GM12878 (cell line): ENCODE results near the gene NCKAP5. TPM values are rescaled to one million over a fixed set of nuclear protein-coding genes. Genes with fewer than 3 reads are reported as not detected.

Experiments
- ATAC-seq: fragments of 200-7000 bp; cut with Tn5 transposase; 3 replicates; pipeline ENCODE4 v1.9.1; 2020; ENCODE audit warnings: mild to moderate bottlenecking, moderate library complexity
- BruUV-seq: library from RNA; stranded (reverse); fragments of 400-500 nt; replicated peaks from 2 replicates; lab custom pipeline; 2021; lab: Mats Ljungman, UMichigan
- CTCF ChIA-PET: fragments of 300-600 bp; sonication (Branson Sonifier 250); formaldehyde crosslinking; extraction: SDS; loops from one replicate; lab custom pipeline; 2021; ENCODE audit warnings: inconsistent platforms; lab: Yijun Ruan, JAX
- POLR2A ChIA-PET: fragments of 350-600 bp; formaldehyde crosslinking; extraction: SDS; loops from one replicate; lab custom pipeline; 2021; ENCODE audit warnings: inconsistent platforms; lab: Charles Lee
- RAD21 ChIA-PET: fragments of 300-600 bp; sonication (Branson Sonifier 250); formaldehyde crosslinking; loops from one replicate; lab custom pipeline; 2023; ENCODE audit warnings: antibody characterized with exemption; ENCODE audit not compliant: unreplicated experiment; lab: Charles Lee
- SMC1A ChIA-PET: fragments of 300-600 bp; sonication (Branson Sonifier 250); formaldehyde crosslinking; loops from one replicate; lab custom pipeline; 2023; ENCODE audit not compliant: unreplicated experiment, uncharacterized antibody; lab: Charles Lee
- DNase-seq: peaks from one replicate; pipeline ENCODE4 v3.0.0-alpha.2; 2011; ENCODE audit warnings: low read depth, low spot score
- FAIRE-seq: peaks from 3 replicates; lab custom pipeline; 2011; peaks lifted over from hg19 to GRCh38; lab: Jason Lieb, UNC
- H2AFZ ChIP-seq: 2 replicates; pipeline ENCODE4 v1.6.0; 2011; ENCODE audit warnings: low read depth, low read length, control low read depth; ENCODE audit not compliant: control insufficient read depth
- H3K27ac ChIP-seq: 2 replicates; pipeline ENCODE4 v1.5.1; 2011; ENCODE audit warnings: control low read depth; ENCODE audit not compliant: control insufficient read depth, insufficient read depth
- H3K27me3 ChIP-seq, 2 experiments: replicated peaks in 1 of 2; 2 replicates each; pipeline versions ENCODE4 v1.6.0 to v1.6.1; 2011; ENCODE audit warnings: low read length in 1 of 2; ENCODE audit not compliant: control insufficient read depth in 2 of 2, insufficient read depth in 2 of 2
- H3K36me3 ChIP-seq, 2 experiments: 2 replicates each; pipeline ENCODE4 v1.5.1; 2011; ENCODE audit warnings: low read length in 1 of 2; ENCODE audit not compliant: control insufficient read depth in 2 of 2, insufficient read depth in 2 of 2
- H3K4me1 ChIP-seq: 2 replicates; pipeline ENCODE4 v1.6.1; 2011; ENCODE audit warnings: mild to moderate bottlenecking, low read length, moderate library complexity, mixed read lengths; ENCODE audit not compliant: control insufficient read depth, insufficient read depth
- H3K4me2 ChIP-seq: 2 replicates; pipeline ENCODE4 v1.6.0; 2011; ENCODE audit warnings: control low read depth; ENCODE audit not compliant: control insufficient read depth, insufficient read depth
- H3K4me3 ChIP-seq: fragments of 200-600 bp; sonication (generic); 2 replicates; pipeline ENCODE4 v1.5.1; 2016
- H3K79me2 ChIP-seq: 2 replicates; pipeline ENCODE4 v1.6.0; 2011; ENCODE audit warnings: low read length; ENCODE audit not compliant: control insufficient read depth, insufficient read depth
- H3K9ac ChIP-seq: 2 replicates; pipeline ENCODE4 v1.8.0; 2011; ENCODE audit warnings: low read length, control low read depth, mixed read lengths; ENCODE audit not compliant: control insufficient read depth, insufficient read depth
- H3K9me3 ChIP-seq: replicated peaks from 3 replicates; pipeline ENCODE4 v1.5.1; 2011; ENCODE audit warnings: mild to moderate bottlenecking, low read length; ENCODE audit not compliant: control insufficient read depth, insufficient read depth
- H4K20me1 ChIP-seq: 2 replicates; pipeline ENCODE4 v1.6.0; 2011; ENCODE audit not compliant: control insufficient read depth, insufficient read depth
- BACH1 ChIP-seq: fragments of 450-650 bp; IDR thresholded peaks from 2 replicates; pipeline ENCODE4 v1.6.1; 2017; ENCODE audit warnings: mild to moderate bottlenecking, borderline replicate concordance
- BMI1 ChIP-seq: fragments of 450-650 bp; IDR thresholded peaks from 2 replicates; pipeline ENCODE4 v1.6.1; 2016; ENCODE audit warnings: mild to moderate bottlenecking, moderate library complexity, borderline replicate concordance
- EGR1 ChIP-seq, 2 experiments: IDR thresholded peaks; 1 replicate in 1 of 2; 2 replicates in 1 of 2; pipeline ENCODE4 v1.6.1; 2011 to 2012; ENCODE audit warnings: low read depth in 2 of 2, low read length in 2 of 2, borderline replicate concordance in 1 of 2, mild to moderate bottlenecking in 1 of 2, moderate library complexity in 1 of 2
- IRF3 ChIP-seq: fragments of 450-650 bp; IDR thresholded peaks from 2 replicates; pipeline ENCODE4 v1.6.1; 2014; ENCODE audit warnings: mild to moderate bottlenecking
- MYC ChIP-seq: IDR thresholded peaks from 2 replicates; pipeline ENCODE4 v1.6.1; 2011; ENCODE audit warnings: mild to moderate bottlenecking, low read length, moderate library complexity, inconsistent platforms; ENCODE audit not compliant: insufficient read depth, insufficient replicate concordance, insufficient read length, severe bottlenecking
- NKRF ChIP-seq: fragments of 450-650 bp; conservative IDR thresholded peaks from 2 replicates; pipeline ENCODE4 v1.6.1; 2017; ENCODE audit warnings: mild to moderate bottlenecking, moderate library complexity
- SP1 ChIP-seq: IDR thresholded peaks from one replicate; pipeline ENCODE4 v1.6.1; 2011; ENCODE audit warnings: low read depth, low read length
- SREBF1 ChIP-seq: IDR thresholded peaks from 2 replicates; pipeline ENCODE4 v1.6.1; 2012; ENCODE audit warnings: mild to moderate bottlenecking, low read length
- SRF ChIP-seq, 2 experiments: IDR thresholded peaks; 2 replicates each; pipeline ENCODE4 v1.6.1; 2011; ENCODE audit warnings: low read depth in 2 of 2, low read length in 2 of 2, mild to moderate bottlenecking in 1 of 2, moderate library complexity in 1 of 2
- ZNF207 ChIP-seq: fragments of 450-650 bp; IDR thresholded peaks from 2 replicates; pipeline ENCODE4 v1.6.1; 2014; ENCODE audit warnings: antibody characterized with exemption, mild to moderate bottlenecking, borderline replicate concordance
- in situ Hi-C: fragments of 300-500 bp; cut with MboI; formaldehyde crosslinking; loops from 9 replicates; pipeline ENCODE4 v1.14.3; 2018; ENCODE audit warnings: mixed read lengths
- intact Hi-C: fragments of 100-400 bp; cut with micrococcal nuclease; formaldehyde crosslinking; loops from one replicate; pipeline ENCODE4 v1.14.2; 2022; ENCODE audit not compliant: unreplicated experiment
- polyA plus RNA-seq, 11 experiments: library from polyadenylated mRNA; depleted of rRNA in 4 of 11; unstranded in 6 of 11; stranded (reverse) in 5 of 11; fragments of >200 nt; fragmentation: Nextera tagmentation in 4 of 11; fragmentation: Illumina TruSeq in 1 of 11; extraction: Ambion mirVana in 4 of 11; extraction: Trizol in 1 of 11; gene quantifications; 1 replicate in 1 of 11; 2 replicates in 10 of 11; pipeline versions ENCODE4 v1.2.1 to v1.2.3, GENCODE V29; 2011 to 2016; ENCODE audit warnings: inconsistent platforms in 2 of 11, missing spikeins in 2 of 11, low read depth in 1 of 11
- total RNA-seq, 4 experiments: library from RNA; depleted of rRNA in 3 of 4; stranded (reverse); fragments of >200 nt in 3 of 4; fragmentation: Illumina TruSeq in 1 of 4; extraction: Trizol in 1 of 4; gene quantifications; 2 replicates each; pipeline versions ENCODE4 v1.2.1 to v1.2.3, GENCODE V29; 2013 to 2021
- TF ChIP-seq, protein P1 (sequence below): IDR thresholded peaks from 2 replicates; pipeline ENCODE4 v1.6.1; 2012; ENCODE audit warnings: low read depth, low read length, improper control_type of control experiment

The NCKAP5 gene
- total and polyA plus RNA-seq, 10 of the 15 experiments (the other 5 are each of a cell fraction or from before 2014, with no cell fraction given): 0.06 to 0.44 (median 0.16) TPM

GRCh38 chr2:133296401-133296800 lies 271.9 kb downstream of the NCKAP5 start:
- ChIA-PET SMC1A (interaction anchor here (0.6 to 0.9 kb wide), 3 partner anchors 9 to 172 kb away, joined by 3 to 5 read pairs (median 3); no protein-coding TSS in a partner anchor), RAD21 (interaction anchor here (1.0 kb wide), 1 partner anchor 265 kb away, joined by 3 read pairs; no protein-coding TSS in a partner anchor), CTCF (interaction anchor here (1.5 kb wide), 1 partner anchor 9 kb away, joined by 4 read pairs; no protein-coding TSS in a partner anchor)
- Histone ChIP-seq H3K4me3 (no peak overlapping the region), H3K4me2 (no peak overlapping the region), H3K9me3 (no peaks in the 10 kb centered on the region), H3K27ac (no peak overlapping the region), H3K79me2 (no peaks in the 10 kb centered on the region), H4K20me1 (no peaks in the 10 kb centered on the region), H2AFZ (no peak overlapping the region), H3K27me3 (no peaks in the 10 kb centered on the region)
- intact Hi-C loops: no loop called here
- in situ Hi-C loops: no loop called here
- TF ChIP-seq MYC (no peak), EGR1 (IDR thresholded peaks at IDR 0.05; ENCODE audit: borderline replicate concordance in 1 of 2, low read depth in 2 of 2, low read length in 2 of 2) (no peak), SREBF1 (no peak), NKRF (no peak), IRF3 (no peak), BACH1 (no peak), SP1 (no peak), SRF (IDR thresholded peaks at IDR 0.05; ENCODE audit: low read depth in 2 of 2, low read length in 2 of 2) (no peak), ZNF207 (no peak), BMI1 (no peak)
- TF ChIP-seq, protein P1, sequence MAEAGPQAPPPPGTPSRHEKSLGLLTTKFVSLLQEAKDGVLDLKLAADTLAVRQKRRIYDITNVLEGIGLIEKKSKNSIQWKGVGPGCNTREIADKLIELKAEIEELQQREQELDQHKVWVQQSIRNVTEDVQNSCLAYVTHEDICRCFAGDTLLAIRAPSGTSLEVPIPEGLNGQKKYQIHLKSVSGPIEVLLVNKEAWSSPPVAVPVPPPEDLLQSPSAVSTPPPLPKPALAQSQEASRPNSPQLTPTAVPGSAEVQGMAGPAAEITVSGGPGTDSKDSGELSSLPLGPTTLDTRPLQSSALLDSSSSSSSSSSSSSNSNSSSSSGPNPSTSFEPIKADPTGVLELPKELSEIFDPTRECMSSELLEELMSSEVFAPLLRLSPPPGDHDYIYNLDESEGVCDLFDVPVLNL: no peak
- TF ChIP-seq, all 136 proteins: peak for 0
- POLR2A ChIA-PET: no interaction called here
- Histone ChIP-seq H3K4me1 (no peaks in the 10 kb centered on the region), H3K36me3 (no peaks in the 10 kb centered on the region), H3K9ac (no peak overlapping the region)
- FAIRE-seq (no peak), ATAC-seq (no peak), DNase-seq (no peak)
- BruUV-seq: no TSS peak
